ENCODE results near the gene STAT4. TPM values are rescaled to one million over a fixed set of nuclear protein-coding genes. Genes with fewer than 3 reads are reported as not detected.

Gene STAT4
- total RNA-seq, 1 donor from 2014 or later = 5.3 TPM

GRCh38 chr2:191045141-191045540, 105.7 kb downstream of the STAT4 start:
- no peak for DNase-seq (ENCODE audit: low spot score)

- DNase-seq (ENCODE audit: low spot score) = no peak
Measured at GRCh38 chr2:191043438-191043837, 107.4 kb downstream of the STAT4 start.

- DNase-seq (ENCODE audit: low spot score) = no peak
Measured at GRCh38 chr2:191041418-191042161, 109.2 kb downstream of the STAT4 start.

- no peak for DNase-seq (ENCODE audit: low spot score)
Measured at GRCh38 chr2:191039616-191040015, 111.2 kb downstream of the STAT4 start.

GRCh38 chr2:191038741-191039140, 112.1 kb downstream of the STAT4 start:
- no peak for DNase-seq (ENCODE audit: low spot score)

- DNase-seq (ENCODE audit: low spot score) = no peak
Measured at GRCh38 chr2:191038241-191038725, 112.5 kb downstream of the STAT4 start.

- no peak for DNase-seq (ENCODE audit: low spot score)
Measured at GRCh38 chr2:191037351-191037750, 113.4 kb downstream of the STAT4 start.

GRCh38 chr2:191036363-191036762, 114.4 kb downstream of the STAT4 start:
- no peak for DNase-seq (ENCODE audit: low spot score)

- DNase-seq (ENCODE audit: low spot score) = no peak
Measured at GRCh38 chr2:191032588-191033429, 118.0 kb downstream of the STAT4 start.

- no peak for DNase-seq (ENCODE audit: low spot score)
Measured at GRCh38 chr2:191031256-191031655, 119.5 kb downstream of the STAT4 start.

- no peak for DNase-seq (ENCODE audit: low spot score)
Measured at GRCh38 chr2:191030521-191031154, 120.2 kb downstream of the STAT4 start.

- DNase-seq (ENCODE audit: low spot score) = no peak
Measured at GRCh38 chr2:191029280-191029950, 121.4 kb downstream of the STAT4 start.

GRCh38 chr2:191026377-191026776, 124.4 kb downstream of the STAT4 start:
- no peak for DNase-seq (ENCODE audit: low spot score)

GRCh38 chr2:191025135-191025534, 125.7 kb downstream of the STAT4 start:
- no peak for DNase-seq (ENCODE audit: low spot score)

GRCh38 chr2:191023235-191023679, 127.5 kb downstream of the STAT4 start:
- DNase-seq (ENCODE audit: low spot score) = no peak

- no peak for DNase-seq (ENCODE audit: low spot score)
Measured at GRCh38 chr2:191020742-191021381, 129.9 kb downstream of the STAT4 start.

- DNase-seq (ENCODE audit: low spot score) = peak; percentile 95
Measured at GRCh38 chr2:191020221-191020741, 130.5 kb downstream of the STAT4 start.

GRCh38 chr2:191019376-191019775, 131.4 kb downstream of the STAT4 start:
- no peak for DNase-seq (ENCODE audit: low spot score)

- DNase-seq (ENCODE audit: low spot score) = no peak
Measured at GRCh38 chr2:191018643-191019119, 132.1 kb downstream of the STAT4 start.

GRCh38 chr2:191018048-191018447, 132.7 kb downstream of the STAT4 start:
- no peak for DNase-seq (ENCODE audit: low spot score)

- DNase-seq (ENCODE audit: low spot score) = no peak
Measured at GRCh38 chr2:191015831-191016230, 135.0 kb downstream of the STAT4 start.
